ENCODE results near the gene KCTD12. TPM values are rescaled to one million over a fixed set of nuclear protein-coding genes. Genes with fewer than 3 reads are reported as not detected.
"Not testable (repeated sequence)": the region's sequence is repeated elsewhere in the genome, so short reads cannot be mapped to it uniquely, and the experiment has no call there.

KCTD12 gene
- total RNA-seq, 2 donors from 2014 or later, result 30.3 to 58.4 TPM

- no peak overlapping the region for H3K4me3 ChIP-seq
- no peak overlapping the region for H3K27ac ChIP-seq
- H3K4me1 ChIP-seq, result no peaks in the 10 kb centered on the region
- no peak for TF ChIP-seq CTCF (IDR thresholded peaks at IDR 0.05)
- DNase-seq, result no peak
- no peaks in the 10 kb centered on the region for H3K9me3 ChIP-seq
- no peak overlapping the region for H3K9ac ChIP-seq (ENCODE audit: low read depth in 2 of 2, low read length in 2 of 2)
- intact Hi-C loops (cut with DNase I), result no loop called here
- H3K27me3 ChIP-seq, result no peaks in the 10 kb centered on the region
- H3K36me3 ChIP-seq, result no peaks in the 10 kb centered on the region
Measured at GRCh38 chr13:76913898-76914297, 27.7 kb upstream of the KCTD12 start.

GRCh38 chr13:76912476-76912875, 26.3 kb upstream of the KCTD12 start:
- DNase-seq, result no peak
- no peak overlapping the region for H3K27ac ChIP-seq
- no peaks in the 10 kb centered on the region for H3K27me3 ChIP-seq
- no peak overlapping the region for H3K4me3 ChIP-seq
- TF ChIP-seq CTCF (IDR thresholded peaks at IDR 0.05), result no peak
- H3K4me1 ChIP-seq, result no peaks in the 10 kb centered on the region
- intact Hi-C loops (cut with DNase I), result no loop called here
- no peaks in the 10 kb centered on the region for H3K36me3 ChIP-seq
- no peaks in the 10 kb centered on the region for H3K9me3 ChIP-seq
- H3K9ac ChIP-seq (ENCODE audit: low read depth in 2 of 2, low read length in 2 of 2), result no peak overlapping the region

GRCh38 chr13:76904507-76904906, 18.3 kb upstream of the KCTD12 start:
- no peak overlapping the region for H3K27ac ChIP-seq
- no peaks in the 10 kb centered on the region for H3K9me3 ChIP-seq
- no peak for TF ChIP-seq CTCF (IDR thresholded peaks at IDR 0.05)
- no peak overlapping the region for H3K9ac ChIP-seq (ENCODE audit: low read depth in 2 of 2, low read length in 2 of 2)
- no peak for DNase-seq
- H3K27me3 ChIP-seq, result no peaks in the 10 kb centered on the region
- intact Hi-C loops (cut with DNase I), result loop anchor here (5.0 to 10.0 kb wide), 5 partner anchors 82 to 1210 kb away; no protein-coding TSS in a partner anchor
- H3K4me1 ChIP-seq, result no peaks in the 10 kb centered on the region
- no peak overlapping the region for H3K4me3 ChIP-seq
- no peaks in the 10 kb centered on the region for H3K36me3 ChIP-seq

- no peaks in the 10 kb centered on the region for H3K27me3 ChIP-seq
- H3K27ac ChIP-seq, result no peak overlapping the region
- intact Hi-C loops (cut with DNase I), result loop anchor here (5.0 to 10.0 kb wide), 5 partner anchors 81 to 1209 kb away; no protein-coding TSS in a partner anchor
- H3K4me1 ChIP-seq, result no peaks in the 10 kb centered on the region
- H3K9me3 ChIP-seq, result no peaks in the 10 kb centered on the region
- no peak overlapping the region for H3K4me3 ChIP-seq
- no peak overlapping the region for H3K9ac ChIP-seq (ENCODE audit: low read depth in 2 of 2, low read length in 2 of 2)
- TF ChIP-seq CTCF (IDR thresholded peaks at IDR 0.05), result peak; percentile 95
- DNase-seq, result peak; percentile 57
- no peaks in the 10 kb centered on the region for H3K36me3 ChIP-seq
Measured at GRCh38 chr13:76903544-76904162, 17.4 kb upstream of the KCTD12 start.

- H3K4me1 ChIP-seq; DNase-seq; H3K27ac ChIP-seq; H3K36me3 ChIP-seq; H3K4me3 ChIP-seq; H3K27me3 ChIP-seq; H3K9ac ChIP-seq (ENCODE audit: low read depth in 2 of 2, low read length in 2 of 2); H3K9me3 ChIP-seq; intact Hi-C loops (cut with DNase I): not testable (repeated sequence)
Measured at GRCh38 chr13:76899066-76899465, 12.9 kb upstream of the KCTD12 start.

GRCh38 chr13:76897171-76897570, 11.0 kb upstream of the KCTD12 start:
- H3K4me3 ChIP-seq; intact Hi-C loops (cut with DNase I): not testable (repeated sequence)

More at GRCh38 chr13:76897171-76897570, 11.0 kb upstream of the KCTD12 start:
- not testable (repeated sequence) for H3K4me1 ChIP-seq; H3K27ac ChIP-seq; H3K9me3 ChIP-seq; H3K27me3 ChIP-seq; H3K36me3 ChIP-seq; DNase-seq; H3K9ac ChIP-seq (ENCODE audit: low read depth in 2 of 2, low read length in 2 of 2)
